ENCODE data around the gene SIGLEC11. TPM values are rescaled to one million over a fixed set of nuclear protein-coding genes. Genes with fewer than 3 reads are reported as not detected.

The SIGLEC11 gene
- total RNA-seq = not detected

GRCh38 chr19:49960980-49961379, at the start of gene SIGLEC11:
Gene SIGLEC11 (minus strand): TSS chr19:49961172. CDS start chr19:49961081, 91 bp downstream.

GRCh38 chr19:49929121-49929610, 31.8 kb downstream of the SIGLEC11 start, which contains the start of the genes ATF5 and NUP62:
Gene ATF5 (plus strand): TSS chr19:49929205. CDS start chr19:49930851, 1,646 bp downstream.
Gene NUP62 (minus strand): TSS chr19:49929504. CDS start chr19:49909807, 19,697 bp downstream.

Other genes with a start within 250 kb of the SIGLEC11 start
- not detected for gene TSKS, start 197.9 kb downstream of the SIGLEC11 start, total RNA-seq
- 70.7 TPM for gene AP2A1, start 194.2 kb downstream of the SIGLEC11 start, total RNA-seq
- gene FUZ, start 147.9 kb downstream of the SIGLEC11 start, total RNA-seq = 20.0 TPM
- 31.3 TPM for gene MED25, start 142.9 kb downstream of the SIGLEC11 start, total RNA-seq
- gene PTOV1, start 110.0 kb downstream of the SIGLEC11 start, total RNA-seq = 183 TPM
- gene PNKP, start 93.6 kb downstream of the SIGLEC11 start, total RNA-seq = 51.0 TPM
- 5.9 TPM for gene AKT1S1, start 83.8 kb downstream of the SIGLEC11 start, total RNA-seq
- 14.4 TPM for gene TBC1D17, start 83.5 kb downstream of the SIGLEC11 start, total RNA-seq
- not detected for gene IL4I1, start 64.3 kb downstream of the SIGLEC11 start, total RNA-seq
- 9.1 TPM for gene ATF5, start 32.0 kb downstream of the SIGLEC11 start, total RNA-seq
- gene NUP62, start 31.7 kb downstream of the SIGLEC11 start, total RNA-seq = 26.0 TPM
- 36.3 TPM for gene VRK3, start 64.2 kb upstream of the SIGLEC11 start, total RNA-seq
- gene ZNF473, start 64.8 kb upstream of the SIGLEC11 start, total RNA-seq = 16.0 TPM
- not detected for gene IZUMO2, start 202.1 kb upstream of the SIGLEC11 start, total RNA-seq
- 1.6 TPM for gene MYH14, start 242.4 kb upstream of the SIGLEC11 start, total RNA-seq